AG09309 (cell line): ENCODE measurements around the gene MTHFD1L.
"Not testable (repeated sequence)": the region's sequence is repeated elsewhere in the genome, so short reads cannot be mapped to it uniquely, and the experiment has no call there.

Experiments
- DNase-seq: peaks from one replicate; pipeline ENCODE4 v3.0.0-alpha.2; 2010; ENCODE audit warnings: low read depth
- H3K4me3 ChIP-seq: 2 replicates; pipeline ENCODE4 v1.5.1; 2011; ENCODE audit warnings: mild to moderate bottlenecking, low read depth, low read length, moderate library complexity; ENCODE audit not compliant: control insufficient read depth
- CTCF ChIP-seq: IDR thresholded peaks from 2 replicates; pipeline ENCODE4 v1.5.1; 2011; ENCODE audit warnings: mild to moderate bottlenecking, low read depth, low read length, inconsistent platforms; ENCODE audit not compliant: insufficient read depth, control insufficient read depth; ENCODE audit errors: missing control alignments

MTHFD1L gene

GRCh38 chr6:151113641-151114040, 248.1 kb downstream of the MTHFD1L start:
- H3K4me3 ChIP-seq = no peak overlapping the region
- DNase-seq = no peak
- TF ChIP-seq CTCF = no peak

- TF ChIP-seq CTCF = no peak
- H3K4me3 ChIP-seq = no peak overlapping the region
- no peak for DNase-seq
These were observed 253.1 kb downstream of the MTHFD1L start for GRCh38 chr6:151118461-151119123.

- DNase-seq = no peak
- TF ChIP-seq CTCF = no peak
- H3K4me3 ChIP-seq = no peak overlapping the region
These were observed 254.5 kb downstream of the MTHFD1L start for GRCh38 chr6:151119823-151120524.

GRCh38 chr6:151121900-151122299, 256.4 kb downstream of the MTHFD1L start:
- DNase-seq = no peak
- TF ChIP-seq CTCF = no peak
- no peak overlapping the region for H3K4me3 ChIP-seq

- H3K4me3 ChIP-seq = not testable (repeated sequence)
These were observed 258.1 kb downstream of the MTHFD1L start for GRCh38 chr6:151123641-151124040.

GRCh38 chr6:151125242-151125641, 259.7 kb downstream of the MTHFD1L start:
- not testable (repeated sequence) for DNase-seq, H3K4me3 ChIP-seq

More at GRCh38 chr6:151123641-151124040, 258.1 kb downstream of the MTHFD1L start:
- DNase-seq = not testable (repeated sequence)

- not testable (repeated sequence) for DNase-seq, H3K4me3 ChIP-seq
These were observed 260.3 kb downstream of the MTHFD1L start for GRCh38 chr6:151125651-151126416.

- DNase-seq, H3K4me3 ChIP-seq: not testable (repeated sequence)
These were observed 260.9 kb downstream of the MTHFD1L start for GRCh38 chr6:151126417-151126724.

- not testable (repeated sequence) for DNase-seq, H3K4me3 ChIP-seq
These were observed 261.8 kb downstream of the MTHFD1L start for GRCh38 chr6:151127133-151127798.
